ENCODE data around the gene ZNF385A.

DNA sequence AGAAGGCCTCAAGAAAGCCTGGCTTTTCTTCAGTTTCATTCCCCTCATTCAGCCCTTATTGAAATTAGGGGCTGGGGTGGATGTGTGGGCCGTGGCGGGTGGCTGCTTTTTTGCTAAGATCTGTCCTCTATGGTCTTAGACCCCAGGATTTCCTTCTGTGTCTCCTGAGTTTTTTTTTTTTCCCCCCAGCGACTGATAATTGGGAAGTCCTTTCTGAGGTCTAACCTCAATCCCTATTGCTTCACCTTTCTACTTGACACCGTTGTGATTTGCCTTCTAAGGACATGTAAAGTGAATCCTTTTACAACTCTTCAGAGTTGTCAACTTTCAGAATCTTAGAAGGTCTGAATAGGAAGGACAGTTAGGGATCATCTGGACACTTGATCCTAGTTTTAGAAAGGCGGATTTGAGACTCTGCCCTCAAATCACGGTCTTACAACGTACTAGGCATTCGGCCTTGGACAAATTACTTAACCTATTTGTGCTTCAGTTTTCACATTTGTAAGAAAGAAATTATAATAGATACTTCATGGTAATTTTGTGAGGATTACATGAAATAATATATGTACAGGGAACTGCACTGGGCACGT, 24.7 kb downstream of the ZNF385A start:
- TF ChIP-seq, protein P1, sequence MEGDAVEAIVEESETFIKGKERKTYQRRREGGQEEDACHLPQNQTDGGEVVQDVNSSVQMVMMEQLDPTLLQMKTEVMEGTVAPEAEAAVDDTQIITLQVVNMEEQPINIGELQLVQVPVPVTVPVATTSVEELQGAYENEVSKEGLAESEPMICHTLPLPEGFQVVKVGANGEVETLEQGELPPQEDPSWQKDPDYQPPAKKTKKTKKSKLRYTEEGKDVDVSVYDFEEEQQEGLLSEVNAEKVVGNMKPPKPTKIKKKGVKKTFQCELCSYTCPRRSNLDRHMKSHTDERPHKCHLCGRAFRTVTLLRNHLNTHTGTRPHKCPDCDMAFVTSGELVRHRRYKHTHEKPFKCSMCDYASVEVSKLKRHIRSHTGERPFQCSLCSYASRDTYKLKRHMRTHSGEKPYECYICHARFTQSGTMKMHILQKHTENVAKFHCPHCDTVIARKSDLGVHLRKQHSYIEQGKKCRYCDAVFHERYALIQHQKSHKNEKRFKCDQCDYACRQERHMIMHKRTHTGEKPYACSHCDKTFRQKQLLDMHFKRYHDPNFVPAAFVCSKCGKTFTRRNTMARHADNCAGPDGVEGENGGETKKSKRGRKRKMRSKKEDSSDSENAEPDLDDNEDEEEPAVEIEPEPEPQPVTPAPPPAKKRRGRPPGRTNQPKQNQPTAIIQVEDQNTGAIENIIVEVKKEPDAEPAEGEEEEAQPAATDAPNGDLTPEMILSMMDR (conservative IDR thresholded peaks at IDR 0.05; ENCODE audit: low read depth, low read length), result no peak
- TF ChIP-seq RAD21 (IDR thresholded peaks at IDR 0.05; ENCODE audit: low read length) (no peak), CEBPB (IDR thresholded peaks at IDR 0.05; ENCODE audit: low read depth, low read length) (no peak), POLR2A (IDR thresholded peaks at IDR 0.05; ENCODE audit: low read depth, low read length) (no peak), RCOR1 (IDR thresholded peaks at IDR 0.05; ENCODE audit: insufficient replicate concordance, low read length) (peak; percentile 73)
